ENCODE results near the gene CHD5.

- TF ChIP-seq CTCF (IDR thresholded peaks at IDR 0.05) (no peak), EP300 (IDR thresholded peaks at IDR 0.05) (no peak)
These were observed 58.3 kb downstream of the CHD5 start for GRCh38 chr1:6121651-6122370.

Measured in esophagus muscularis mucosa (tissue), 3 donors.